Endothelial cell of umbilical vein (primary cell): ENCODE data around the gene VSX2. TPM values are rescaled to one million over a fixed set of nuclear protein-coding genes. Genes with fewer than 3 reads are reported as not detected.

Source experiments
- BruUV-seq: library from RNA; stranded (reverse); fragments of 400-500 nt; replicated peaks from 2 replicates; lab custom pipeline; 2021; lab: Mats Ljungman, UMichigan
- CTCF ChIA-PET: fragments of 300-600, 350-600 bp; sonication (Branson Sonifier 250); formaldehyde crosslinking; loops from one replicate; lab custom pipeline; 2021; ENCODE audit warnings: antibody characterized with exemption, inconsistent platforms; lab: Charles Lee
- POLR2A ChIA-PET: fragments of 300-600, 350-600 bp; sonication (Branson Sonifier 250); formaldehyde crosslinking; loops from one replicate; lab custom pipeline; 2021; ENCODE audit warnings: antibody characterized with exemption, inconsistent platforms; lab: Charles Lee
- DNase-seq: peaks from one replicate; pipeline ENCODE4 v3.0.0-alpha.2; 2011; ENCODE audit warnings: low read depth, low spot score
- FAIRE-seq: peaks from 2 replicates; lab custom pipeline; 2011; peaks lifted over from hg19 to GRCh38; lab: Jason Lieb, UNC
- H2AFZ ChIP-seq: 2 replicates; pipeline ENCODE4 v1.6.0; 2012; ENCODE audit warnings: low read depth, low read length, control low read depth, inconsistent platforms
- H3K27ac ChIP-seq: 2 replicates; pipeline ENCODE4 v1.5.1; 2011; ENCODE audit warnings: low read depth, mild to moderate bottlenecking, control low read depth, low read length, moderate library complexity; ENCODE audit not compliant: insufficient read depth
- H3K27me3 ChIP-seq, 2 experiments: 2 replicates each; pipeline versions ENCODE4 v1.6.0 to v1.6.1; 2011; ENCODE audit warnings: low read length in 2 of 2, mixed read lengths in 1 of 2; ENCODE audit not compliant: control insufficient read depth in 2 of 2, insufficient read depth in 2 of 2
- H3K36me3 ChIP-seq, 2 experiments: 2 replicates in 1 of 2; 3 replicates in 1 of 2; pipeline ENCODE4 v1.5.1; 2011; ENCODE audit warnings: low read length in 2 of 2, mild to moderate bottlenecking in 1 of 2, moderate library complexity in 1 of 2; ENCODE audit not compliant: control insufficient read depth in 2 of 2, insufficient read depth in 2 of 2; ENCODE audit errors: extremely low read depth in 1 of 2
- H3K4me1 ChIP-seq: 3 replicates; pipeline ENCODE4 v1.5.1; 2011; ENCODE audit warnings: mild to moderate bottlenecking, low read length; ENCODE audit not compliant: control insufficient read depth, insufficient read depth; ENCODE audit errors: extremely low read depth
- H3K4me2 ChIP-seq: 2 replicates; pipeline ENCODE4 v1.6.1; 2011; ENCODE audit warnings: low read length, control low read depth, mixed read lengths; ENCODE audit not compliant: insufficient read depth
- H3K4me3 ChIP-seq, 3 experiments: fragments of 200-600 bp in 1 of 3; sonication (generic), shearing (Covaris generic) in 1 of 3; replicated peaks in 1 of 3; 2 replicates each; pipeline ENCODE4 v1.5.1; 2011 to 2016; ENCODE audit warnings: control low read depth in 3 of 3, low read length in 3 of 3, mild to moderate bottlenecking in 2 of 3, inconsistent platforms in 1 of 3, low read depth in 1 of 3, moderate library complexity in 1 of 3; ENCODE audit not compliant: insufficient read depth in 1 of 3
- H3K79me2 ChIP-seq: 2 replicates; pipeline ENCODE4 v1.6.0; 2012; ENCODE audit warnings: low read length, inconsistent platforms; ENCODE audit not compliant: control insufficient read depth, insufficient read depth
- H3K9ac ChIP-seq: replicated peaks from 2 replicates; pipeline ENCODE3; 2011; ENCODE audit warnings: low read length, control low read depth; ENCODE audit not compliant: insufficient read depth; ENCODE audit errors: extremely low read depth
- H3K9me1 ChIP-seq: replicated peaks from 3 replicates; pipeline ENCODE4 v1.6.0; 2011; ENCODE audit warnings: mild to moderate bottlenecking, low read length; ENCODE audit not compliant: control insufficient read depth, insufficient read depth; ENCODE audit errors: extremely low read depth
- H3K9me3 ChIP-seq: replicated peaks from 2 replicates; pipeline ENCODE4 v1.5.1; 2012; ENCODE audit warnings: low read length, inconsistent platforms; ENCODE audit not compliant: control insufficient read depth, insufficient read depth
- H4K20me1 ChIP-seq: replicated peaks from 2 replicates; pipeline ENCODE3; 2011; ENCODE audit warnings: mild to moderate bottlenecking, low read length; ENCODE audit not compliant: control insufficient read depth, insufficient read depth; ENCODE audit errors: extremely low read depth
- CTCF ChIP-seq, 2 donors: IDR thresholded peaks; 1 replicate in 1 of 2; 2 replicates in 1 of 2; pipeline ENCODE4 v1.5.1; 2011; ENCODE audit warnings: low read length in 2 of 2, mild to moderate bottlenecking in 2 of 2, moderate library complexity in 2 of 2, control low read depth in 1 of 2, inconsistent platforms in 1 of 2, low read depth in 1 of 2; ENCODE audit not compliant: insufficient read depth in 1 of 2; ENCODE audit errors: extremely low read depth in 1 of 2
- EZH2 ChIP-seq: IDR thresholded peaks from 2 replicates; pipeline ENCODE4 v1.6.1; 2012; ENCODE audit warnings: borderline replicate concordance, low read depth, mild to moderate bottlenecking, moderate library complexity, low read length, inconsistent platforms; ENCODE audit not compliant: severe bottlenecking
- FOS ChIP-seq: IDR thresholded peaks from 2 replicates; pipeline ENCODE4 v1.6.1; 2011; ENCODE audit warnings: mild to moderate bottlenecking, low read length, moderate library complexity, borderline replicate concordance; ENCODE audit not compliant: insufficient read depth
- GATA2 ChIP-seq: IDR thresholded peaks from 2 replicates; pipeline ENCODE4 v1.7.0; 2011; ENCODE audit warnings: low read depth, mild to moderate bottlenecking, moderate library complexity, mixed read lengths, low read length; ENCODE audit not compliant: insufficient read length, insufficient read depth
- JUN ChIP-seq: IDR thresholded peaks from 2 replicates; pipeline ENCODE4 v1.6.1; 2011; ENCODE audit warnings: borderline replicate concordance, low read depth; ENCODE audit not compliant: insufficient read length, insufficient read depth
- MYC ChIP-seq: IDR thresholded peaks from one replicate; pipeline ENCODE4 v1.6.1; 2011; ENCODE audit warnings: mild to moderate bottlenecking, low read depth, low read length
- POLR2A ChIP-seq: IDR thresholded peaks from 2 replicates; pipeline ENCODE4 v1.6.1; 2012; ENCODE audit warnings: low read depth, mild to moderate bottlenecking, control low read depth, low read length
- POLR2AphosphoS5 ChIP-seq: IDR thresholded peaks from 2 replicates; pipeline ENCODE4 v1.6.1; 2012; ENCODE audit warnings: low read depth, mild to moderate bottlenecking, control low read depth, low read length, moderate library complexity; ENCODE audit not compliant: insufficient read depth
- dilution Hi-C: fragments of 300-500 bp; cut with MboI; formaldehyde crosslinking; loops from one replicate; pipeline ENCODE4 v1.15.0; 2019; ENCODE audit warnings: low sequenced_read_pairs; ENCODE audit not compliant: extremely low pct_ligation_motif_present
- intact Hi-C: fragments of 100-400 bp; cut with micrococcal nuclease; formaldehyde crosslinking; loops from one replicate; pipeline ENCODE4 v1.10.0; 2022
- polyA plus RNA-seq, 4 experiments: library from polyadenylated mRNA; depleted of rRNA in 3 of 4; stranded (reverse) in 3 of 4; unstranded in 1 of 4; fragments of >200 nt; gene quantifications; 2 replicates each; pipeline versions ENCODE4 v1.2.1 to v1.2.3, GENCODE V29; 2011 to 2012; ENCODE audit warnings: missing spikeins in 1 of 4
- total RNA-seq: library from RNA; stranded (reverse); gene quantifications from 2 replicates; pipeline ENCODE4 v1.2.3, GENCODE V29; 2021
- TF ChIP-seq, protein P1 (sequence below): IDR thresholded peaks from 2 replicates; pipeline ENCODE4 v1.6.1; 2011; ENCODE audit not compliant: insufficient read depth, insufficient read length

The VSX2 gene
- total and polyA plus RNA-seq, 2 donors (not counting 3 experiments of a cell fraction or from before 2014, with no cell fraction given) = not detected

- no peaks in the 10 kb centered on the region for H3K36me3 ChIP-seq
- POLR2A ChIA-PET = no interaction called here
- peaks cover 6 to 10% of the 10 kb centered on the region in 2 experiments for H3K27me3 ChIP-seq
- dilution Hi-C loops = no loop called here
- H3K9me1 ChIP-seq = no peaks in the 10 kb centered on the region
- no peak for TF ChIP-seq POLR2A
- TF ChIP-seq EZH2 = no peak
- no peak for TF ChIP-seq CTCF (IDR thresholded peaks at IDR 0.05; ENCODE audit: extremely low read depth in 1 of 2, insufficient read depth in 1 of 2, low read depth in 1 of 2, low read length in 2 of 2)
- TF ChIP-seq, protein P1, sequence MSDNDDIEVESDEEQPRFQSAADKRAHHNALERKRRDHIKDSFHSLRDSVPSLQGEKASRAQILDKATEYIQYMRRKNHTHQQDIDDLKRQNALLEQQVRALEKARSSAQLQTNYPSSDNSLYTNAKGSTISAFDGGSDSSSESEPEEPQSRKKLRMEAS = no peak
- no peak for TF ChIP-seq POLR2AphosphoS5
- TF ChIP-seq GATA2 = no peak
- no peak for TF ChIP-seq JUN
- no peak for TF ChIP-seq FOS
- TF ChIP-seq MYC = no peak
- no peak overlapping the region for H3K9ac ChIP-seq
- H3K4me1 ChIP-seq = no peaks in the 10 kb centered on the region
- no TSS peak for BruUV-seq
- FAIRE-seq (no peak), DNase-seq (no peak)
- no peaks in the 10 kb centered on the region for H3K9me3 ChIP-seq
- no peak overlapping the region for H3K27ac ChIP-seq
- H3K4me2 ChIP-seq = no peak overlapping the region
- intact Hi-C loops = no loop called here
- no peak overlapping the region for H2AFZ ChIP-seq
- H3K79me2 ChIP-seq = no peaks in the 10 kb centered on the region
- H3K4me3 ChIP-seq = no peak overlapping the region
- CTCF ChIA-PET = no interaction called here
- H4K20me1 ChIP-seq = no peaks in the 10 kb centered on the region
These were observed 27.2 kb upstream of the VSX2 start for GRCh38 chr14:74211945-74212580.
